HG03342 (cell line): ENCODE data around the gene EXT2.

Source experiments
- ATAC-seq: cut with Tn5 transposase; IDR thresholded peaks from one replicate; pipeline ENCODE4 v1.9.1; 2021; ENCODE audit warnings: mild to moderate bottlenecking, moderate library complexity; ENCODE audit not compliant: unreplicated experiment

EXT2 gene

GRCh38 chr11:44228379-44228778 is 132.9 kb downstream of the EXT2 start:
- ATAC-seq: no peak

- ATAC-seq: no peak
Observed at GRCh38 chr11:44229098-44229497, 133.6 kb downstream of the EXT2 start.

GRCh38 chr11:44229624-44230023 is 134.1 kb downstream of the EXT2 start:
- no peak for ATAC-seq

GRCh38 chr11:44235765-44236201 is 140.3 kb downstream of the EXT2 start:
- no peak for ATAC-seq

GRCh38 chr11:44236296-44236695 is 140.8 kb downstream of the EXT2 start:
- ATAC-seq: no peak

GRCh38 chr11:44237156-44237555 is 141.7 kb downstream of the EXT2 start:
- no peak for ATAC-seq

GRCh38 chr11:44241851-44242250 is 146.4 kb downstream of the EXT2 start:
- no peak for ATAC-seq

GRCh38 chr11:44243086-44243485 is 147.6 kb downstream of the EXT2 start:
- ATAC-seq: no peak

GRCh38 chr11:44243595-44244343 is 148.3 kb downstream of the EXT2 start:
- ATAC-seq: no peak

- no peak for ATAC-seq
Observed at GRCh38 chr11:44244639-44245310, 149.3 kb downstream of the EXT2 start.

- ATAC-seq: no peak
Observed at GRCh38 chr11:44246726-44247125, 151.2 kb downstream of the EXT2 start.

- ATAC-seq: no peak
Observed at GRCh38 chr11:44247508-44247907, 152.0 kb downstream of the EXT2 start.

GRCh38 chr11:44248109-44248508 is 152.6 kb downstream of the EXT2 start:
- no peak for ATAC-seq

GRCh38 chr11:44250421-44250820 is 154.9 kb downstream of the EXT2 start:
- no peak for ATAC-seq

- ATAC-seq: no peak
Observed at GRCh38 chr11:44252999-44253602, 157.6 kb downstream of the EXT2 start.

- ATAC-seq: no peak
Observed at GRCh38 chr11:44255406-44256071, 160.1 kb downstream of the EXT2 start.

GRCh38 chr11:44256673-44257291 is 161.3 kb downstream of the EXT2 start:
- no peak for ATAC-seq

- no peak for ATAC-seq
Observed at GRCh38 chr11:44257338-44258189, 162.1 kb downstream of the EXT2 start.

- ATAC-seq: no peak
Observed at GRCh38 chr11:44258190-44258489, 162.7 kb downstream of the EXT2 start.

- no peak for ATAC-seq
Observed at GRCh38 chr11:44258839-44259420, 163.5 kb downstream of the EXT2 start.
